BE2C (cell line): ENCODE results near the gene MESP2.

Source experiments
- DNase-seq: peaks from one replicate; pipeline ENCODE4 v3.0.0-alpha.2; 2020
- H3K27me3 ChIP-seq: fragments of 250-450 bp; sonication (Bioruptor Pico); 2 replicates; pipeline ENCODE4 v1.5.1; 2020; ENCODE audit warnings: mild to moderate bottlenecking
- H3K36me3 ChIP-seq: fragments of 250-450 bp; sonication (Bioruptor Pico); 2 replicates; pipeline ENCODE4 v1.5.1; 2020; ENCODE audit warnings: mild to moderate bottlenecking
- H3K4me1 ChIP-seq: fragments of 250-450 bp; sonication (Bioruptor Pico); 2 replicates; pipeline ENCODE4 v1.5.1; 2020
- H3K4me3 ChIP-seq: 2 replicates; pipeline ENCODE4 v1.5.1; 2011; ENCODE audit warnings: low read depth, low read length
- H3K9me3 ChIP-seq: fragments of 250-450 bp; sonication (Bioruptor Pico); 2 replicates; pipeline ENCODE4 v1.5.1; 2020
- CTCF ChIP-seq: IDR thresholded peaks from 2 replicates; pipeline ENCODE4 v1.5.1; 2012; ENCODE audit warnings: mild to moderate bottlenecking, low read depth, low read length

The MESP2 gene

GRCh38 chr15:89740137-89740536 lies 36.0 kb upstream of the MESP2 start:
- Histone ChIP-seq H3K4me1 (no peaks in the 10 kb centered on the region), H3K4me3 (peak overlapping the region; percentile 47), H3K36me3 (no peaks in the 10 kb centered on the region), H3K9me3 (no peaks in the 10 kb centered on the region), H3K27me3 (no peaks in the 10 kb centered on the region)
- TF ChIP-seq CTCF, result peak; percentile 93
- peak; percentile 68 for DNase-seq

- Histone ChIP-seq H3K4me3 (no peak overlapping the region), H3K27me3 (no peaks in the 10 kb centered on the region), H3K4me1 (no peaks in the 10 kb centered on the region), H3K36me3 (no peaks in the 10 kb centered on the region), H3K9me3 (no peaks in the 10 kb centered on the region)
- TF ChIP-seq CTCF, result no peak
- DNase-seq, result no peak
Measured at GRCh38 chr15:89743011-89743410, 33.1 kb upstream of the MESP2 start.

GRCh38 chr15:89743594-89743993 lies 32.5 kb upstream of the MESP2 start:
- DNase-seq, result no peak
- Histone ChIP-seq H3K4me3 (no peak overlapping the region), H3K27me3 (no peaks in the 10 kb centered on the region), H3K9me3 (no peaks in the 10 kb centered on the region), H3K4me1 (no peaks in the 10 kb centered on the region), H3K36me3 (no peaks in the 10 kb centered on the region)
- no peak for TF ChIP-seq CTCF

GRCh38 chr15:89745131-89745530 lies 31.0 kb upstream of the MESP2 start:
- Histone ChIP-seq H3K27me3 (no peaks in the 10 kb centered on the region), H3K4me1 (no peaks in the 10 kb centered on the region), H3K36me3 (no peaks in the 10 kb centered on the region), H3K9me3 (no peaks in the 10 kb centered on the region), H3K4me3 (no peak overlapping the region)
- no peak for DNase-seq
- TF ChIP-seq CTCF, result no peak

GRCh38 chr15:89745768-89746167 lies 30.4 kb upstream of the MESP2 start:
- no peak for TF ChIP-seq CTCF
- no peaks in the 10 kb centered on the region for H3K9me3 ChIP-seq

GRCh38 chr15:89746386-89746780 lies 29.7 kb upstream of the MESP2 start:
- TF ChIP-seq CTCF, result no peak
- no peaks in the 10 kb centered on the region for H3K27me3 ChIP-seq
- H3K4me1 ChIP-seq, result no peaks in the 10 kb centered on the region
- H3K9me3 ChIP-seq, result no peaks in the 10 kb centered on the region
- peak; percentile 16 for DNase-seq
- no peak overlapping the region for H3K4me3 ChIP-seq
- no peaks in the 10 kb centered on the region for H3K36me3 ChIP-seq

More at GRCh38 chr15:89745768-89746167, 30.4 kb upstream of the MESP2 start:
- no peaks in the 10 kb centered on the region for H3K36me3 ChIP-seq
- no peak overlapping the region for H3K4me3 ChIP-seq
- H3K4me1 ChIP-seq, result no peaks in the 10 kb centered on the region
- no peak for DNase-seq
- H3K27me3 ChIP-seq, result no peaks in the 10 kb centered on the region
